Lung microvascular endothelial cell (primary cell): Measurements from ENCODE around the gene DUSP2. TPM values are rescaled to one million over a fixed set of nuclear protein-coding genes. Genes with fewer than 3 reads are reported as not detected.
"Not testable (repeated sequence)": the region's sequence is repeated elsewhere in the genome, so short reads cannot be mapped to it uniquely, and the experiment has no call there.

Source experiments
- DNase-seq, 2 donors: peaks; one replicate each; pipeline versions ENCODE4 v3.0.0 to v3.0.0-alpha.2; 2010; ENCODE audit warnings: low read depth in 2 of 2
- total RNA-seq: library from RNA; depleted of rRNA; stranded (reverse); fragments of >200 nt; gene quantifications from 2 replicates; pipeline ENCODE4 v1.2.1, GENCODE V29; 2014

Gene DUSP2
- total RNA-seq, 1 donor from 2014 or later = 0.99 TPM

GRCh38 chr2:96147593-96148201, 2.5 kb upstream of the DUSP2 start:
- DNase-seq = no peak

DNA sequence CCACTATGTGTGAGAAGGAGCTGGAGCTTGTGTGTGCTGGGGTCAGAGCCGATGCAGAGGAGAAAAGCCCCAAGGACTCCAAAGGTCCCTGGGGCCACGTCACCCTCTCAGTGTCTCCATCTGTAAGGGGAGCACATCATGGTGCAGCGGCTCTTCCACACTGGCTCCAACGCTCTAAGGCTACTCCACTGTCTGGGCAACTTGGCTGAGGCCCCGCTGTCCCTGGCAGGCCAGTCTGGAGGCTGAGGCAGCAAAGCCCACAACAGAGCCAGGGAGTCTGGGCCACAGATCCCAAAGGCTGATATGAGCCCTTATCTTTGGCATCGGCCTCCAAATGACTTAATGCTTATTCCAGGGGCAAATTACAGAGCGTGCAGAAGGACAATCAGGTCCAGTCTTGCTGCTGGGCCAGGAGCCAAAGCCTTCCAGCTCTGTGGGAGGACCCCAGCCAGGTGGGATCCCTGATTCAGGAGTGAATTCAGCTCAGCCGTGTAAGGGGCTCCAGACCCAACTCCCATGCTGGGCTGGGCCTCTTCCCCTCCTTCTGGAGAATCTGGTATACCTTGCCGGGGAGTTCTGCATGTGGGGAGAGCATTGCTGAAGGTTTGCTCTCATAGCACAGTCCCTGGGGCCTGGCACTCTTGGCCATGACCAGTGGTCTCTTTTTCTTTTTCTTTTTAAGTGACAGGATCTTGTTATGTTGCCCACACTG, 1.8 kb upstream of the DUSP2 start:
- no peak for DNase-seq

- DNase-seq = no peak
Observed at GRCh38 chr2:96146153-96146880, 1.1 kb upstream of the DUSP2 start.

GRCh38 chr2:96145848-96146152, 560 bp upstream of the DUSP2 start:
- no peak for DNase-seq

DNA sequence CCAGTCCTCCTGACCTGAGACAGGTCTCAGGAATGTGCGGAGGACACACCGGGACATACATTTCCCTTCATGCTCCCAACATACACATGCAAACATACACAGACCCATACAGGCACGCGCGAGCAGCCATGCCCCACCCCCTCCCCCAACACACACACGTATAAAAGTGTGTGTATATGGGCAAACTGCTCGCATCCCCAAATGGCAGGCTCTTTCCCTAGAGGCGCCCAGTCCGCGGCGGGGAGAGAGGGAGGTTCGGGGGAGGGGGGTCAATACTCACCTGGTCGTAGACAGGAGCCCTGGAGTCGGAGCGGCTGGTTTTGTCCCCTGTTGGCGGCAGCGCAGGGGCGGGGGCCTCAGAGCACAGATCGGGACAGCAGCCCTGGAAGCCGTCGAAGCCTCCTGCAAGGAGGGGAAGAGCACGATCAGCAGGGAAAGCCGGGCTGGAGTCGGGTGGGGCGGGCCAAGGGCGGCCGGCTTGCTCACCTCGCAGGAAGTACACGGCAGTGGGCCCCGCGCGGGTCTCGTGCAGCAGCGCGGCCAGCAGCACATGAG, 682 bp downstream of the DUSP2 start:
- DNase-seq = no peak

GRCh38 chr2:96143848-96144480, 1.3 kb downstream of the DUSP2 start:
- no peak for DNase-seq

GRCh38 chr2:96143231-96143847, 1.9 kb downstream of the DUSP2 start:
- no peak for DNase-seq

- no peak for DNase-seq
Observed at GRCh38 chr2:96142217-96143113, 2.8 kb downstream of the DUSP2 start.

DNA sequence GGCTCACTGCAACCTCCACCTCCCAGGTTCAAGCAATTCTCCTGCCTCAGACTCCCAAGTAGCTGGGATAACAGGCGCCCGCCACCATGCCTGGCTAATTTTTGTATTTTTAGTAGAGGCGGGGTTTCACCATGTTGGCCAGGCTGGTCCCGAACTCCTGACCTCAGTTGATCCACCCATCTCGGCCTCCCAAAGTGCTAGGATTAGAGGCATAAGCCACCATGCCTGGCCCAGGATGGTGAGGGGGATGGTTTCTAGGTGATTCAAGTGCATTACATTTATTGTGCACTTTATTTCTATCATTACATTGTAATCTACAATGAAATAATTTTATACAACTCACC, 3.6 kb downstream of the DUSP2 start:
- not testable (repeated sequence) for DNase-seq

- DNase-seq = no peak
Observed at GRCh38 chr2:96140941-96141623, 4.2 kb downstream of the DUSP2 start.

GRCh38 chr2:96139181-96139758, 6.0 kb downstream of the DUSP2 start:
- no peak for DNase-seq

- peak; percentile 26 to 62 for DNase-seq
Observed at GRCh38 chr2:96138179-96139145, 6.8 kb downstream of the DUSP2 start, which contains the start of gene ASTL. ASTL (minus strand) TSS chr2:96138502; CDS start chr2:96138436, 66 bp downstream.

DNA sequence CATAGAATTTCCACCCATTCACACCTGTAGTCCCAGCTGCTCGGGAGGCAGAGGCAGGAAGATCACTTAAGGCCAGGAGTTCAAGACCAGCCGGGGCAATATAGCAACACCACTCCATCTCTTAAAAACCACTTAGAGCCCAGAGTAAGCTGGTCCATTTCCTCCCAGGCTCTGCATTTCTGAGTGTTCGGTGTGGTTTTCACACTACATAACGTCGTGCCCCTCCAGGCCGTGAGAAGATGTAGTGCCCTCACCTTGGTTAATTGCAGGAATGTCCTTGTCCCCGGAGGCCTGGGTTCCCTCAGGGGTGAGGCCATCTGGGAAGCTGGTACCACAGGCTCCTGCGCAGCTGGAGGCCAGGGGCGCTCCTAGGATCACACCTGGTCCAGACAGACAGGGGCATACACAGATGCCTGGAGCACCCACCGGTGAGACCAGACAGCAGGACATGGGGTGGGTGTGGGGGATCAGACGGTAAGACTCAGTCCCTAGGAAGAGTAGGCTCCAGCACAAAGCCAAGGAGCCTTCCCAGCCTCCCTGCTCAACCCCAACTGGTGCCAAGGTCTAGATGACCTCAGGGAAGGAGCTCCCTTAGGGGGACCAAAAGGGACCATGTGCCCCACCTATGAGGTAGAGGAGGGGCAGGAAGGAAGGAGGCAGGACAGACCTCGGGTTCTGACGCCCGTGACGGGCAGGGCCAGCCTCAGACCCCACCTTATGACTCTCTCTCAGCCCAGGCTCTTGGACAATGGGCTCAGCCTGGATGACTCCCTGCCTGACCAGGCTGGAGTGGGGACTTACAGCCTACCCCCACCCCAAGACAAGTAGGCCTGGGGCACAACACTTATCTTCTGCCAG, 7.7 kb downstream of the DUSP2 start:
- DNase-seq = no peak

GRCh38 chr2:96136129-96136720, 9.0 kb downstream of the DUSP2 start:
- DNase-seq = no peak

- DNase-seq = no peak
Observed at GRCh38 chr2:96135621-96136020, 9.6 kb downstream of the DUSP2 start.

- DNase-seq = no peak
Observed at GRCh38 chr2:96135171-96135570, 10.1 kb downstream of the DUSP2 start.

GRCh38 chr2:96134421-96134820, 10.8 kb downstream of the DUSP2 start:
- DNase-seq = no peak
